H1 (cell line): ENCODE data around the gene TMEM163. TPM values are rescaled to one million over a fixed set of nuclear protein-coding genes. Genes with fewer than 3 reads are reported as not detected.

Experiments
- CTCF ChIA-PET: fragments of 300-600 bp; sonication (Branson Sonifier 250); formaldehyde crosslinking; loops from one replicate; lab custom pipeline; 2021; ENCODE audit not compliant: partially characterized antibody; lab: Charles Lee
- POLR2A ChIA-PET: fragments of 300-600 bp; sonication (Branson Sonifier 250); formaldehyde crosslinking; loops from one replicate; lab custom pipeline; 2021; ENCODE audit warnings: inconsistent platforms; ENCODE audit not compliant: partially characterized antibody; lab: Charles Lee
- DNase-seq, 2 experiments: peaks; one replicate each; pipeline versions ENCODE4 v3.0.0 to v3.0.0-alpha.2; 2010 to 2022; ENCODE audit warnings: low spot score in 2 of 2, low read depth in 1 of 2, mixed read lengths in 1 of 2
- FAIRE-seq: peaks from 2 replicates; lab custom pipeline; 2011; peaks lifted over from hg19 to GRCh38; lab: Jason Lieb, UNC
- H2AFZ ChIP-seq: 2 replicates; pipeline ENCODE4 v1.8.1; 2012; ENCODE audit warnings: low read length, inconsistent platforms
- H2AK5ac ChIP-seq: 2 replicates; pipeline ENCODE4 v1.6.1; 2013; ENCODE audit warnings: low read depth, low read length
- H2BK120ac ChIP-seq: replicated peaks from 2 replicates; pipeline ENCODE3; 2013; ENCODE audit warnings: low read depth, low read length, inconsistent platforms
- H2BK12ac ChIP-seq: 2 replicates; pipeline ENCODE4 v1.6.1; 2013; ENCODE audit warnings: low read depth, low read length
- H2BK15ac ChIP-seq: 2 replicates; pipeline ENCODE4 v1.6.1; 2013; ENCODE audit warnings: low read length
- H2BK20ac ChIP-seq: 2 replicates; pipeline ENCODE4 v1.6.1; 2013; ENCODE audit warnings: low read length
- H2BK5ac ChIP-seq: 2 replicates; pipeline ENCODE4 v1.6.1; 2013; ENCODE audit warnings: low read depth, low read length
- H3K14ac ChIP-seq: 2 replicates; pipeline ENCODE4 v1.6.1; 2013; ENCODE audit warnings: inconsistent platforms; ENCODE audit not compliant: insufficient read length
- H3K18ac ChIP-seq: 2 replicates; pipeline ENCODE4 v1.6.1; 2013; ENCODE audit warnings: low read length; ENCODE audit errors: extremely low read depth
- H3K23ac ChIP-seq: 2 replicates; pipeline ENCODE4 v1.6.1; 2013; ENCODE audit warnings: inconsistent platforms; ENCODE audit not compliant: insufficient read length
- H3K23me2 ChIP-seq: 2 replicates; pipeline ENCODE4 v1.6.1; 2013; ENCODE audit warnings: low read depth, low read length
- H3K27ac ChIP-seq: 2 replicates; pipeline ENCODE4 v1.6.1; 2011; ENCODE audit warnings: low read depth, low read length, inconsistent platforms
- H3K27me3 ChIP-seq, 4 experiments: replicated peaks in 1 of 4; 1 replicate in 1 of 4; 2 replicates in 3 of 4; pipeline versions ENCODE4 v1.6.1 to v1.8.1; 2011 to 2013; ENCODE audit warnings: low read length in 3 of 4, mild to moderate bottlenecking in 3 of 4, inconsistent platforms in 2 of 4, mixed read lengths in 2 of 4, moderate library complexity in 1 of 4; ENCODE audit not compliant: control insufficient read depth in 3 of 4, insufficient read depth in 3 of 4; ENCODE audit errors: extremely low read depth in 1 of 4
- H3K36me3 ChIP-seq, 4 experiments: 2 replicates each; pipeline versions ENCODE4 v1.6.1 to v1.8.1; 2011 to 2013; ENCODE audit warnings: mild to moderate bottlenecking in 4 of 4, low read length in 3 of 4, moderate library complexity in 2 of 4, control low read depth in 1 of 4, inconsistent platforms in 1 of 4; ENCODE audit not compliant: insufficient read depth in 4 of 4, control insufficient read depth in 2 of 4
- H3K4ac ChIP-seq: replicated peaks from 2 replicates; pipeline ENCODE3; 2013; ENCODE audit warnings: low read length, low read depth, mixed read lengths, inconsistent platforms; ENCODE audit not compliant: insufficient read length
- H3K4me1 ChIP-seq, 4 experiments: replicated peaks in 1 of 4; 1 replicate in 1 of 4; 2 replicates in 3 of 4; pipeline versions ENCODE4 v1.6.1 to v1.8.1; 2011 to 2013; ENCODE audit warnings: low read length in 3 of 4, inconsistent platforms in 2 of 4, mixed read lengths in 1 of 4; ENCODE audit not compliant: insufficient read depth in 4 of 4, control insufficient read depth in 3 of 4
- H3K4me2 ChIP-seq, 2 experiments: 2 replicates each; pipeline versions ENCODE4 v1.6.1 to v1.8.1; 2011 to 2013; ENCODE audit warnings: low read depth in 2 of 2, low read length in 2 of 2, control low read depth in 1 of 2, inconsistent platforms in 1 of 2, mild to moderate bottlenecking in 1 of 2; ENCODE audit not compliant: insufficient read depth in 1 of 2
- H3K4me3 ChIP-seq, 4 experiments: fragments of 200-600, 300-600 bp in 1 of 4; sonication (generic), shearing (Covaris generic), sonication (Bioruptor Twin) in 1 of 4; 2 replicates each; pipeline versions ENCODE4 v1.5.1 to v1.8.1; 2011 to 2016; ENCODE audit warnings: low read length in 4 of 4, low read depth in 3 of 4, control low read depth in 2 of 4, inconsistent platforms in 2 of 4, mild to moderate bottlenecking in 2 of 4, mixed read lengths in 1 of 4, moderate library complexity in 1 of 4; ENCODE audit not compliant: insufficient read depth in 2 of 4; ENCODE audit errors: extremely low read depth in 1 of 4
- H3K56ac ChIP-seq: replicated peaks from 2 replicates; pipeline ENCODE3; 2013; ENCODE audit warnings: low read depth, mild to moderate bottlenecking, mixed read lengths, low read length, inconsistent platforms; ENCODE audit not compliant: insufficient read length
- H3K79me1 ChIP-seq: 2 replicates; pipeline ENCODE4 v1.6.1; 2013; ENCODE audit warnings: low read depth, low read length, control low read depth
- H3K79me2 ChIP-seq, 2 experiments: 2 replicates each; pipeline versions ENCODE4 v1.6.1 to v1.8.1; 2012 to 2013; ENCODE audit warnings: low read length in 2 of 2, mild to moderate bottlenecking in 2 of 2, inconsistent platforms in 1 of 2; ENCODE audit not compliant: insufficient read depth in 2 of 2, control insufficient read depth in 1 of 2
- H3K9ac ChIP-seq, 4 experiments: replicated peaks in 1 of 4; 1 replicate in 1 of 4; 2 replicates in 3 of 4; pipeline versions ENCODE4 v1.6.1 to v1.8.1; 2011 to 2013; ENCODE audit warnings: low read depth in 3 of 4, low read length in 3 of 4, control low read depth in 2 of 4, mild to moderate bottlenecking in 2 of 4, moderate library complexity in 2 of 4, inconsistent platforms in 1 of 4; ENCODE audit errors: extremely low read depth in 1 of 4
- H3K9me3 ChIP-seq, 2 experiments: 2 replicates each; pipeline versions ENCODE4 v1.6.1 to v1.8.1; 2012 to 2013; ENCODE audit warnings: mild to moderate bottlenecking in 2 of 2, moderate library complexity in 2 of 2, control low read depth in 1 of 2, inconsistent platforms in 1 of 2, low read depth in 1 of 2, low read length in 1 of 2, mixed read lengths in 1 of 2; ENCODE audit not compliant: insufficient read depth in 2 of 2
- H4K20me1 ChIP-seq, 2 experiments: replicated peaks in 1 of 2; 2 replicates each; pipeline versions ENCODE3 to v1.8.1; 2011 to 2013; ENCODE audit warnings: inconsistent platforms in 2 of 2, low read length in 2 of 2, mild to moderate bottlenecking in 1 of 2; ENCODE audit not compliant: insufficient read depth in 2 of 2, control insufficient read depth in 1 of 2
- H4K5ac ChIP-seq: 2 replicates; pipeline ENCODE4 v1.6.1; 2013; ENCODE audit warnings: low read length, low read depth, mixed read lengths, inconsistent platforms; ENCODE audit not compliant: insufficient read length
- H4K8ac ChIP-seq: 2 replicates; pipeline ENCODE4 v1.8.0; 2013; ENCODE audit warnings: mild to moderate bottlenecking, moderate library complexity, low read length, inconsistent platforms; ENCODE audit not compliant: insufficient read depth; ENCODE audit errors: extremely low read depth
- H4K91ac ChIP-seq: replicated peaks from 2 replicates; pipeline ENCODE3; 2013; ENCODE audit warnings: low read length, mixed read lengths, inconsistent platforms; ENCODE audit not compliant: insufficient read length
- ATF2 ChIP-seq: IDR thresholded peaks from 2 replicates; pipeline ENCODE4 v1.6.1; 2012; ENCODE audit warnings: low read length, inconsistent platforms
- PHF8 ChIP-seq: fragments of 200-600 bp; sonication (generic); conservative IDR thresholded peaks from 2 replicates; pipeline ENCODE4 v1.7.1; 2012; ENCODE audit warnings: low read depth, mild to moderate bottlenecking, inconsistent platforms, low read length, moderate library complexity
- WGBS, 2 experiments: shearing (Covaris generic) in 1 of 2; methylation state at CpG; one replicate each; pipeline versions ENCODE4 v1.1.6 to v1.1.7; 2013 to 2015; ENCODE audit warnings: low lambda C conversion rate in 2 of 2, mixed read lengths in 2 of 2, inconsistent platforms in 1 of 2, low coverage in 1 of 2, missing lambda C conversion rate in 1 of 2; ENCODE audit not compliant: insufficient replicate concordance in 2 of 2, insufficient coverage in 1 of 2, insufficient read length in 1 of 2; ENCODE audit errors: extremely low coverage in 1 of 2, missing lambda C conversion rate in 1 of 2; 5-methylcytosine and 5-hydroxymethylcytosine counted together
- polyA plus RNA-seq, 7 experiments: library from polyadenylated mRNA; depleted of rRNA in 3 of 7; stranded (reverse) in 5 of 7; unstranded in 2 of 7; fragments of >200 nt in 5 of 7; fragments of 200-250 nt in 2 of 7; gene quantifications; 1 replicate in 5 of 7; 2 replicates in 1 of 7; 4 replicates in 1 of 7; pipeline versions ENCODE4 v1.2.1 to v1.2.3, GENCODE V29; 2011 to 2013; ENCODE audit warnings: missing spikeins in 2 of 7, mixed read lengths in 2 of 7
- total RNA-seq: library from RNA; stranded (reverse); fragmentation: NEBNext Ultra II Directional; extraction: Animal tissue kit (Norgen Biotek cat#: 25700); gene quantifications from 2 replicates; pipeline ENCODE4 v1.2.1, GENCODE V29; 2021

TMEM163 gene
- total and polyA plus RNA-seq, 2 of the 8 experiments (the other 6 are each of a cell fraction or from before 2014, with no cell fraction given) = 2.8 to 3.2 TPM

DNA sequence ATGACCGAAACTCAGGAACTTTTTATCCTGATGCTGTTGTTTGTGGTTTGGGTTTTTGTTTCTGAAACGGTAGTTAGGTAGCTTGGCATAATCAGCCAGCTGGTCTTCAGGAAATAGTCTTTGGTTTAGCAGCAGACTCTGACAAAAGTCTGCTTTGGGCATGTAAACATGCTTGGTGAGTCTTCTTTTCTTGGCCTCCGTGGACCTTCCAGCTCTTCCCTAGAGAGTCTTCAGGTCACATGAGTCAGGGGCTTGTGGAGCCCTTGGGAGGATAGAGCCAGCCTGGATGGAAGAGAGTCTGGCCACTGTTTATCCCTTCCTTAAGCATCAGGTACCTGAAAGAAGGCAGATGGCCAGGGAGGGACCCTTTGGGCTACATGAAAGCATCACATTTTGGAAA is 310.4 kb downstream of the TMEM163 start:
- H3K4ac ChIP-seq = no peak overlapping the region
- DNase-seq (no peak), FAIRE-seq (no peak)
- POLR2A ChIA-PET = no interaction called here
- no peak overlapping the region for H2BK120ac ChIP-seq
- no peak overlapping the region for H3K23ac ChIP-seq
- H4K91ac ChIP-seq = no peak overlapping the region
- H4K20me1 ChIP-seq = peaks cover 0 to 2% of the 10 kb centered on the region in 2 experiments
- H2AFZ ChIP-seq = no peak overlapping the region
- H2BK15ac ChIP-seq = no peak overlapping the region
- H4K8ac ChIP-seq = no peak overlapping the region
- no peaks in the 10 kb centered on the region for H3K27me3 ChIP-seq
- no peak overlapping the region for H3K4me2 ChIP-seq
- no peaks in the 10 kb centered on the region for H3K79me1 ChIP-seq
- no peak overlapping the region for H2BK5ac ChIP-seq
- no peak overlapping the region for H3K9ac ChIP-seq
- H3K18ac ChIP-seq = no peak overlapping the region
- CTCF ChIA-PET = interaction anchor here (0.7 to 6.2 kb wide), 6 partner anchors 9 to 290 kb away, joined by 3 to 79 read pairs (median 4); no protein-coding TSS in a partner anchor
- peaks cover 0 to 5% (median 0%) of the 10 kb centered on the region in 4 experiments; a peak in 1 of 7 replicates for H3K4me1 ChIP-seq
- H3K4me3 ChIP-seq = no peak overlapping the region
- no peak overlapping the region for H2AK5ac ChIP-seq
- H3K56ac ChIP-seq = no peak overlapping the region
- peaks cover 0 to 5% (median 2%) of the 10 kb centered on the region in 4 experiments; a peak in 3 of 8 replicates for H3K36me3 ChIP-seq
- H2BK12ac ChIP-seq = no peak overlapping the region
- H3K27ac ChIP-seq = no peak overlapping the region
- no peak overlapping the region for H2BK20ac ChIP-seq
- 90% methylated on average over 3 of the region's 3 CpGs; no CpG with 5 or more reads in 1 of the 2 experiments for WGBS, 2 experiments
- no peaks in the 10 kb centered on the region for H3K23me2 ChIP-seq
- H4K5ac ChIP-seq = no peak overlapping the region
- TF ChIP-seq ATF2 (no peak), PHF8 (no peak)
- no peak overlapping the region for H3K14ac ChIP-seq
- no peaks in the 10 kb centered on the region for H3K79me2 ChIP-seq
- H3K9me3 ChIP-seq = no peaks in the 10 kb centered on the region
